TTC549 (cell line): Measurements from ENCODE around the gene CLK4.

Source experiments
- FAIRE-seq: peaks from 2 replicates; lab custom pipeline; 2012; peaks lifted over from hg19 to GRCh38; lab: Jason Lieb, UNC

CLK4 gene

DNA sequence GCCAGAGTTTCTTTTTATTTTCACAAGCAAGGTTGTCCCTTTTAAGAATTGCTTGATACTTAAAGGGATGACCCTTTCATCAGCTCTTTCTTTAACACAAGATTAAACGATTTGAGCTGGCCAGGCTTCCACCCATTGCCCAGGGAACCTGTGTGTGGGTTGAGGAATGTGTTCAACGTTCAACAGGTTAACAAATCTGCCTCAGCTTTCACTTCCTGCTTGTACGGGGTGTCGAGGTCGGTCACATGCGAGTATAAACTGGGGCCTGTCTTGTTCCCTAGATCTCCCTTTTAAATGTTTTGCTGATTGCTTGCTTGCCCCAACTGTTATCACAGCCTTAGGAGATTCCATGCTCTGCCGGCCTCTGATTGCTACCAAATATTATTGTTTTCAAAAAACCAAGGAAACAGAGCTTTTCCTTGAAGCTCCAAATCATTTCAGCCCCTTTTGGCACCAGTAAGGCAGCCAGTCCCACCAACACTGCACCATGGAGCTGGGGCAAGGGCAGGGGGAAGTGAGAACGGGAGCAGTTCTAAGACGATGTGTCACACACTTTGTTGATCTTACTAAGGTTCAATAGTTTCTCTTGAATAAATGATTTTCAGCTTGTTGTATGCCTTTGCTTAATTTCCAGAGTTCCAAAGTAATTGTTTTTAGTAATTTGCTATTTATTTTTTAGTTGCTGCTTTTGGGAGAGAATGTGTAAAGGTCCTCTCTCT is 10.7 kb upstream of the CLK4 start:
- FAIRE-seq, result no peak

DNA sequence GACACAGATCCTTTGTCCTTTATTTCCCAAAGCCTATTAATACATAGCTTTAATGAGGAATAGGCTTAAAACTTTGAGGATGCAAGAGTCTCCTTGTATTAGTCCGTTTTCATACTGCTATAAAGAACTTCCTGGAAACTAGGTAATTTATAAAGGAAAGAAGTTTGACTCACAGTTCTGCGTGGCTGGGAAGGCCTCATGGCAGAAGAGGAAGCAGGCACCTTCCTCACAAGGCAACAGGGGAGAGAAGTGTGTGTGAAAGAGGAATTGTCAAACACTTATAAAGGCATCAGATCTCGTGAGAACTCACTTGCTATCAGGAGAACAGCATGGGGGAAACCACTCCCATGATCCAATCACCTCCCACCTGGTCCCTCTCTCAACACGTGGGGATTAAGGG is 5.4 kb upstream of the CLK4 start:
- FAIRE-seq, result no peak

DNA sequence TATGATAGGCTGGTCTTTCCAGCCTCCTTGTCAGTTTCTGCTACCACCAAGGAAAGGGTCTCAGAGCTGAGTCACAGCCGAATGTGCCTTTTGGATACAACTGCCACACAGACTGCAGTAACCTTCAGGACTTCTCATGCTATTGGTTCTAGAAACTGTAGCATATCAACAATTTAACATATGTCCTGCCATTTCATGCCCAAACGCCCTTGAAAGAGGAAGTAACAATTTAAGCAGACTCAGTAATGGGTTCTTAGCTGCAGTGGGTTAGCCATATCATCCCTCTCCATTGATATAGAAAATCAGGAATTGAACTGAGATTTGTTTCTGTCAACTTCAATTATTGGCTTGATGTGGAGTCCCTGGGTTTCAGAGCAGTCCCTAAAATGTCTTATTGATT is 4.1 kb upstream of the CLK4 start:
- FAIRE-seq, result no peak

DNA sequence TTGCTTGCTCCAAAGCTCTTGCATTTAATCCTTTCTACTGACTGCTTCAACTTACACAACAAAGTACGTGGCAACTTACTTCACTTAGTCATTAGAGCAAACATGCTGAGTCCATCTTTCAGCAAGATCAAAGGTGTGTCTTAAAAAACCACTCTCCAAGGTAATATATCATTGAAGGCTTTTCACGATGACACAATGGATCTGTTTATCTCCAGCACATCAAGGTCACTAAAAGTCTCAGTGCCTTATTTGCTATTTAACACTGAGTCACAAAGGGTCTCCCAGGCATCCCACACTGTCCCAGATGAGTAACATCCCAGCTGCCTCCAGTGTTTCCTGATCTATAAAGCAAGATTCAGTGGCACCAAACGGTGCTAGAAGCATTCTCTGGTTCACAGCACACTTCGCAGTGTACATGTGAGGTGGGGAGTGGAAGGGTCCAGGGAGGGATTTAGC is 3.7 kb upstream of the CLK4 start:
- no peak for FAIRE-seq

DNA sequence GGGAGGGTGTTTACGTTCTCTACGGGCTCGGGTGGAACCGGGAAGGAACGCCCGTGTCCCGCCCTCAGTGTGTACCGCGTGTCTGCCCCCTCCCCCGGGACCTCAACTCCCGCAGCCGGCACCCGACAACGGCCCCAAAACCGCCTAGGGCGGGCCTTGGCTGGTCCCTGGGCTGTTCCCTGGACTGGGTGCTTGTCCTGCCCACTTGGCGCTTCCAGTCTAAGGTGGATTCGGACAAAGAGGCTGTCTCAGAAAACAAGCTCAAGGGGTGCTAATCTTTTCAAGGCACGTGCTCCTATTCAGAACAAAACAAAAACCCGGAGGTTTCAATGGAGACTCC is 379 bp upstream of the CLK4 start:
- FAIRE-seq, result no peak

DNA sequence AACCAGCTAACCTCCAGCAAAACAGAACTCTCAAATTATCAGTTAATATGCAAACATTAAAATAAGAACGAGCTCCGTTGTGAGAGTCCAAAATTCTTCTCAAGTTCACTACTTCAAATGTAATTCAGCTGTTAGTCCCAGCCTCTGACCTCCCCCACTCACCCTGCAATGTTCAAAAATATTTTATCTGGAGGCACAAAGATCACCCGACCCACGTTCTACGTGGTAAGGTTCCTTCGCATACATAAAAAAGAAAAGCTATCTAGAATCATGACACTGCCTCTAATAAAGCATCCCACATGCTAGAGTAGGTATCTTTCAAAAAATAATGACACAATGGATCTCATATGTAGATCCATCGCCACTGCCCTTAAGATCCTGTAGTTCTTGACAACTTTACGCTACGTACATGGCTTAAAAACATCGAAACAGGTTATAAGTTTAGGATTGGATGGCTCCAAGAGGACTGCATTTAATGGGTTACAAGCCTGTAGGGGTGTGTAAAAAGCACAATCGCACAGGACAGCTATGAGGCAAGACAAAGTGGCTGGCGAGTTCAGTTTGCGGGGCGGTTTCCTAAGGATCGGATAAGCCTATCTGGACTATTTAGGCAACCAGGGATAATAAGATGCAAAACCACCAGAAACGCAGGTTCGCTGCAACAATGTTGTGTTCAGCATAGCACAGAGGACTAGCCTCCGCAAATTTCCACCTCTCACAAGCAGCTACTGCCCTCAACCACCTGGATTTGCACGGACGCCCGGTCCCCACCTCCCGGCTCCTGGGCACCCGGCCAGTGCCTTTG is 969 bp downstream of the CLK4 start:
- FAIRE-seq, result no peak

DNA sequence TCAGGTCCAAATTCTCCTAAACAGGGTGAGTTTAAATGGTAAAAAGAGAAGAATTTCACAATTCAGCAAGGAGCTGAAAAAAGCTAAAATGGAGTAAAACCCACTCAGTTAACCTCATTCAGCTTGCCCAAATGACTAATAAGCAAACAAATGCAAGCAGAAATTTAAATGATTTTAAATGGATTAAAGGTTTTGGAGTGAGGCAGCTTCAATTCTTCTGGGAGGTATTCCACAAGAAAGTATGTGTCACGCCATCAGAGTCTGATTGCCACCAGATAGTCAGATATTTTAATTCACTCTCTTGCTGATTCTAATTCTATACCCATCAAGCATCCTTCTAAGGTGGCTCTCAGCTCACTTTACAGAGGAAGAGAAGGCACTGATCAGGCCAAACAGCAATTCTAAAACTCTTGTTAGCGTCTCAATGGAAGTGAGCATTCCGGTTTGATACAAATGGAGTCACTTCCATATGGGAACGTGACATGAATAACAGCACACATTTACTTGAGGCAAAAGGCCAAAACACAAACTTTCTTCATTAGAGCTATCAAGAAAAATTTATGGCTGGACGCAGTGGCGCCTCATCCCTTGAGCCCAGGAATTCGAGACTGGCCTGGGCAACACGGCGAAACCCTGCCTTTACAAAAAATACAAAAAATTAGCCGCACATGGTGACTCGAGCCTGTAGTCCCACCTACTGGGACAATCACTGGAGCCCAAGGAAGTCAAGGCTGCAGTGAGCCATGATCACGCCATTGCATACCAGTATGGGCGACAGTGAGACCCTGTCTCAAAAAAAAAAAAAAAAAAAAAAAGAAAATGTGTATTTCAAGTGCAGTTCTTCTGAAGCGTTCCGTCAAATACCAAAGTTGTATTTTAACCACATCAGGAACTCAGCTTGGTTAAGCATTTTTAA is 2.0 kb downstream of the CLK4 start:
- no peak for FAIRE-seq

DNA sequence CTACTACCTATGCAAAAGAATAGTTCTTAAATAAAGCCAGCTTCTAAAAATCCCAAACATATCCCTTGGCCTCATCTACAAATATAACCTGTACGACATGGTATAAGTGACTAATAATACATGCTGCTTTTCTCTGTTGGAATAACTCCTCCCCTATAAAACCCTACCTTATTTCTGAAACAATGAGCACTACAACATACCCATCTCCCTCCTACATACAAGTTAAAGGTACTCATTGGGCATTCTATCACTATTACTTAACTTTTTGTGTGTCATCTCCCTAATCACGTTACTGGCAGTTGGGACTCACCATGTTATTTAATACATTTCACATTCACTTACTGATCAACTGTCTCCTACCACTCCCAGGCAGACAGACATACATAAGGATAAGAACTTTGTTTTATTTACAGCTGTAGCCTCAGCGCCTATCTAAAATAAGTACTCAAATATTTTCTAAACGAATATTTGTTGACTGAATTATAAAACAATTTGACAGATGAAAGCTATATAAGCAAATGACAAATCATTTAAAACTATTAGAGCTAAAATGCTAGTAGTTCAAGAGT is 4.1 kb downstream of the CLK4 start:
- no peak for FAIRE-seq

DNA sequence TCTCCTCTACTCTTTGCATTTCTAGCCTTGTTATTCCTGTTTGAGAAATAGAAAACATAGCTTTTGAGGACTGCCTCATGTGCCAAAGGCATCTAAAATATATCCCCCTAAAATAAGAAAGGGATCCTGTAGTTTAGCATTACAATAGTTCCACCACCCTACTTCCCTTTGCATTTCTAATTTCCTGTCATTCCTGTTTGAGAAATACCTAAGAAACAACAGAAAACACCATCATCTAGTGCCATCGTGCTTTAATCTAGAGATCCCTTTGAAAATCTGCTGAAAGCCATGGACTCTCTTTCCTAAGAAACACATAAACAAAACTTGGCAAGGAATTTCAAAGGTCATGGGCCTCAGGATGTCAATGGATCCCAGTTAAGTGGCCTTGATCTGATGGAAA is 7.5 kb downstream of the CLK4 start:
- no peak for FAIRE-seq

DNA sequence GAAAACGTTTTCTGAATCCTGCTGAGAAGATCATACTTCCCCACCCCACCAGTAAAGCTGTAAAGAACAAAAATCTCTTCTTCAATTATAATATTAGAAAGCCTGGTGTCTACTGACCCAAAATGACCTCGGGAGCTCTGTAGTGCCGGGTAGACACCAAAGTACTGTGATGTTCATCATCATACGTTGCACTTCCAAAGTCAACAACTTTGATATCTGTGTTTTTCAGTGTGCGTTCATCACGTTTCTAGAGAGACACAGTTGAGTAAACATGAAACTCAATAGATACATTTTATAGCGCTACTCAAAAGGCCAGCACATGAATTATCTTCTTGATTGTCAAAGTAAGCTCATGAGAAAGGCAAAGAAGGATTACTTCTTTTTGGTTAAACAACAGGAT is 14.6 kb downstream of the CLK4 start:
- FAIRE-seq, result no peak

DNA sequence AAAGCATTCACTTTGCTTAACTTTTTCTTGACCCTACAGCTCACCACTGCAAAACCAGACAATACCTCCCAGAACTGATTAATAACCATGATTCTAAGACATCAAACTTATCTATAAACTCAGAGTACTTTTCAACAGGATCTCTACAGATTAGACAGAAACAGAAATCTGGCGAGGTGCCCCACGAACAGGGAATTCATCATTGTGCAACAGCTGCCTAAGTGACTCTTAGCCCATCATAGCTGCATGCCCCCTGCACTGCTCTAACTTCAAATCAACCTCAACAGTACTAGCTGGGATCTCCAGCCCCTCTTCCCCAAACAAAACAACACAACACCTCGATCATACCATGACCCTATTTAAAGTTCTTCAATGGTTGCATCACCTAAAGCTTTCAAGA is 20.6 kb downstream of the CLK4 start:
- no peak for FAIRE-seq

DNA sequence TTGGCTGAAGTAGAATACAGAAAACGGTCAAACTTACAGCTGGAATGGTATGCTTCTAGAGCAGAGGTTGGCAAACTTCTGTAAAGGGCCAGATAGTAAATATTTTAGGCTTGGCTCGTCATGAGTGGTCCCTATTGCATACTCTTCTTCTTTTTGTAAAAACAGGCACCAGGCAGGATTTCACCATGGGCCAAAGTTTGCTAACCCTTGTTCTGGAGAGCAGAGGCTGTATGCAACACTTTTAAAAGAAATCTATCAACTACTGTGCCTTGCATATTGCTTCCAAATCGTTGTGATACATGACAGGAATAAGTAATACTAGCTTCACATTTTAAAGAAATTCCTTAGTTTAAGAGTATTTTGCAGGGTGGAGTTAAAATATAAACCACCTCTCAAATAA is 21.1 kb downstream of the CLK4 start:
- FAIRE-seq, result no peak

DNA sequence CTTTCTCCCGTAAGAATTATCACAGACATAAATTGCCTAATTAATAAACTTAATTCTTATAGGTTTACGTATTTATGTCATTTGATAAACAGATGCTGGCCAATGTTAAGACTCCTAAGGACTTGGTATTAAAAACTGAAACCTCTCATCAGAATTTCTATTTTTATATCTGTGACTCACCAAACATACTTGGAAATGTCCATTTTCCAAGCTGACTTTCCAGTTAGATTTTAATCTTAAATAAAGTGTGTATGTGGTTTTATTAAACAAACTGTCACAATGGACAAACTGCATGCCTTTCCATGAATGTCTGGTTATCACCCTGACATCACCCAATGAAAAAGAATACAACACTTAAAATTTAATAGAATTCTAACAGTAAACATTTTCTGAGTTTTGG is 24.1 kb downstream of the CLK4 start:
- no peak for FAIRE-seq

DNA sequence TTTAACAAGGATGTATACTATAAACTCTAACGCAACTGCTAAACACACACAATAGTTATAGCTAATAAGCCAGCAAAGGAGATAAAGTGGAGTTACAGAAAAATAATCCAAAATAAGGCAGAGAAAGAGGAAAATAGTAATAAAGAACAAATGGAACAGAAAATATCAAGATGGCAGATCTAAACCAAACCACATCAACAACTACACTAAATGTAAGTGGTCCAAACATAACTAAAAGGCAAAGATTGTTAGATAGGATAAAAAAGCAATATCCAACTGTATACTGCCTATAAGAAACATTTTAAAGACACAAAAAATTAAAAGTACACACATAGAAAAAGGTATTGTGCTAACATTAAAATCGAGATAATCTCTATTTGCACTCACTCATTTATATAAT is 31.1 kb downstream of the CLK4 start:
- FAIRE-seq, result no peak

DNA sequence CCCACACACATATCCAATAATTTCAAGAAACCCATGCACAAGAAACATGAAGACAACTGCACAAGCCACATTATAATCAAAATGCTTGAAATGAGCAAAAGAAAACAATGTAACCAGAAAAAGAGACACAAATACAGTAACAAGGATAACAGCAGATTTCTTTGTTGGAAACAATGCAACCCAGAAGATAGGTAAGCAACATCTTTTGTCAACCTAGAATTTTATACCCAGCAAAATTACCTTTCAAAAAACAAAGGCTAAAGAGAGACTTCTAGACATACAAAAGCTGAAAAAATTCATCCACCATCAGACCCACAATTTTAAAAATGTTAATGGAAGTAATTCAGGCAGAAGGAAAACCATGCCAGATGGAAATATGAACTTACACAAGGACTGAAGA is 31.7 kb downstream of the CLK4 start:
- no peak for FAIRE-seq

DNA sequence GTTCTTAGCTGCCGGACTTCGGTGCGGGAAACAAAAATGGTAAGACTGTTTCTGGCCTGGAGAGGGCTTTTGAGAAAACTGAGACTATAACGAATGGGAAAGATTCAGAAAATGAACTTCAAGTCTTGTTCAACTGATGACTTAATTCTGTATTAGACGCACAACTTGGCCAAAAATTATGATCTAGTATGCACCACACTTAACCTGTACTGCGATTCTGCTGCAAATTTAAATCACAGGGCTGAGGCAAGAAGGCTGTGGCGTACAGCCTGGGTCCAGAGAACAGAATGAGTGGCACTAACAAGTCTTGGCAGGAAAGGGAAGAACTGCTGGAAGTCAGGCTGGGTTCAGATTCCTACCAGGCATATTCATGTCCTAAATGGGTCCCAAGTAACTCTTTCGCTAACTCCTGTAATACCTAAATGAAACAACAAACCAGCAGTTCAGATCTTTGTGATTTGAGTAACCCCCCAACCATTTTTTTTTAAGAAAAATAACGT is 35.9 kb downstream of the CLK4 start:
- FAIRE-seq, result no peak

DNA sequence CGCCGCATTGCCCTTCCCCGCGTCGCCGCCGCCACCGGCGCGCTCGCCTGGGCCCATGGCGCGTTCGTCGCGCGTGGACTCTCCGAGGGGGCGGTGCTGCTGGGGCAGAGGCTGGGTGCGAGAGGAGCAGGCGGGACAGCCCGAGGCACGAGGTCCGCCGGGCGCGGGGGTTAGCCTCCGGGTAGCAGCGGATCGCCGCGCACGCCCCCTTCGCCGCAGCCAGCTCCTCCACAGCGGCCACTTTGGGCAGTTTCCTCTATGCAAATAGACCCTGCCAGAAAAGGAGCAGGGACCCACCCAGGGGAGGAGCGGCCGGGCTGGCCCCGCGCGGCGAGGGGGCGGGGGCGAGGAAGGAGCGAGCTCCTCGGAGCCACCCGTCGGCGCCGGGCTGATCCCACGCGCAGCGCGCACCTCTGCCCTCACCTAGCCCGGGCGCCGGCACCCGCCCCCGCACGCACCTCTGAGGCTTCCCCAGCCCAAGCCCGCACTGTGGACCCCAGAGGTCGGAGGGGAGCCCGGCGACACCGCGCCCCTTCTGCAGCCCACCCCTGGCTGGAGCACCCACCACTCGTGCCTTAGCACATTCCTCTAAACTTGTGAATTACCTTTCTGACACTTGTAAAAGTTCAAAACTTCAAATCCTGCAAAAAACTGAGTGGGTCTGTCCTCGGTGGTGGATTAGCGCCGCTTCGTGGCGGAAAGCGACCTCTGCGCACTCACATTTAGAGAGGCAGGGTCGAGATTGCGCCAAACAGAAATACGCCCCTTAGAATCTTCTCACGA is 36.5 kb downstream of the CLK4 start, which contains the start of gene COL23A1:
Gene COL23A1, minus strand, starts transcription at position 253 of the 783 bp plus-strand sequence.
- no peak for FAIRE-seq

DNA sequence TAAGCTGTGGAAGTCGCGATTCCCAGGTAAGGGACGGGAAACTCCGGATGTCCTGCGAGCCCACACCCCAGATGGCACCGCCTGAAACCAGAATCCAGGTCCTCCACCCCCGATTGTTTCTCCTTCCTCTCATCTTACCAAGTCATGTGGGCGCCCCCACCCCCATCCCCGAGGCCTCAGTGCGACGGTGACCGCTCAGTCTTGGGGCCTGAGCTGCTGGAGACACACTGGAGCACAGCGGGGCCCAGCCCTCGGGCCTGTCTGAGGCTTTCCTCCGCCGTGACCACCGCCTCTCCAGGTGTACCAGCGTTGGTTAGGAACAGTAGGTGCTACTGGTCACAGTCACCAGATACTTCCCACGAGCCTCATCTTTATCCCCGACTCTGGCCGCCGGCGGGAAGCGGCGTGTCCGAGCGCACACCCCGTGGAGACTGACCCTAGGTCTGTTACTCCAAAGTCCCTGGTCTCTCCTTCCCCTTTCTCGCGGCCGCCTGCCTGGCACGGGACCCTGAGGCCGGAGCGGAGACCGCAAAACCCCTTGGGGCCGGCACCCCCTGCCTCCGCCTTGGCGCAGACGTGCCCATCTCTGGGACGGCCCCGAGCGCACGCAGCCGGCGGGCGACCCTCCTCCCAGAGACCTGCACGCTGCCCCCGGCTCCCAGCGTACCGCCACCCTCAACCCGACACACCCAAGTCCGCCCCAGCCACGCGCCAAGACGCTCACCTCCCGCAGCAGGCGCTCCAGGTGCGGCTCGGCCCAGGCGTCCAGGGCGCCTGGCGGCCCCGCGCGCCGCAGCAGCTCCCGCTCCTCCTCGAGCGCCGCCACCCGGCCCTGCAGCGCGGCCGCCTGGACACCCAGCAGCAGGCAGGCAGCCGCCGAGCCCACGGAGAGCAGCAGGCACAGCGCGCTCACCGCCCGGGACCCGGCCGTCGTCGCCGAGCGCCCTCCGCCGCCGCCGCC is 37.4 kb downstream of the CLK4 start:
- FAIRE-seq, result no peak

DNA sequence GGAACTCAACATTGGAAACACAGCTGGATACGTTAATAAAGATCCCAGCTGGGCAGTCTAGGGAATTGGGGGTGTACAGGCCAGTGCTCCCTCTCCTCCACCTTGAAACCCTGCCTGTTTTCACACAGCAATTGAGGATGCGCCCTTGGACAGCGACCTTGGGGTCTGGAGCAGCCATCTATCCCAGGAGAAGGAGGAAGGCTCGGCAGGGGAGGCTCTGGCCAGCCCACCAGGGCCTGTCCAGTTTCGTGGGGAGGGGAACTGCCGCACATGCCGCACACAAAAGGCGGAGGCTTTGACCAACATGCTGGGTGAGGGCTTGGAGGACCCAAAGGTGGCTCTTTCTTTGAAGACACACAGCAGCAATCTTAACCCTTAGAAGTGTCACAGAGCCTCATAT is 38.1 kb downstream of the CLK4 start:
- FAIRE-seq, result no peak
